ENCODE results near the gene GDF3. TPM values are rescaled to one million over a fixed set of nuclear protein-coding genes. Genes with fewer than 3 reads are reported as not detected.
"Not testable (repeated sequence)": the region's sequence is repeated elsewhere in the genome, so short reads cannot be mapped to it uniquely, and the experiment has no call there.

The GDF3 gene
- total RNA-seq, 2 donors from 2014 or later = not detected

DNA sequence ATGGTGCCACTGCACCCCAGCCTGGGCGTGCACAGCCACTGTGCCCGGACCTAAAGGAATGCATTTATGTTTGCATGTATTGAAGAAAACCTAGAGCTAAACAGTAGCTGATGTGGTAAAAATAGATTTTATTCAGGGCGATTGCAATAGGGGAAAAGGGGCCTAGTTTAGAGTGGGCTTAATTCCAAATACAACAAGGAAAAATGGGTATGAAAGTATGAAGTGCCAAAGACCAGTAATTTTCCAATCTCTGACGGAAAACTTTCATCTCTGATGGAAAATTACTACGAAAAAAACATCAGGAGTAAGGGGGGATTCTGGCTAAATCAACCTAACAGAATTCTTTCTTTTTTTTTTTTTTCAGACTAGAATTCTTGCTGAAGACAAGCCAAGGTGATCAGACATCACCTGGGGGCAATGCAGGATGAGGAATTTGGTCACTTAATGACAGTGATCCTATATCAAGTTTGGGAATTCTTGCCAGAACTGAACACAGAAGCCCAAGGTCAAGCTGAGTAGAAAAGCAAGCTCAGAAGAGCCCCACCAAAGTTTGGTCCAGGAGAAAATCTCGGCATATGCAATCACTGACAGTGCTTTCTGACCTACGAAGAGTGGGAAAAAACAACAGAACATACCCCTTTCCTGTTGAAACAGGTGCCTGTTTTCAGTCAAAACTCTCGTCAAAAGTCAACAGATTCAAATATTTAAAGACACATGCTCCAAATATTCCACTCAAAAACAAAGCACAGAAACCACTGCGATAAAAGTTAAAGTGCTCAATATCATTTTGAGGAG is 16.1 kb downstream of the GDF3 start:
- Histone ChIP-seq H3K27ac (no peak overlapping the region), H3K36me3 (no peaks in the 10 kb centered on the region), H3K4me1 (no peaks in the 10 kb centered on the region), H3K4me3 (no peak overlapping the region), H3K27me3 (no peaks in the 10 kb centered on the region), H3K9me3 (no peaks in the 10 kb centered on the region)
- no peak for DNase-seq (ENCODE audit: low spot score)
- TF ChIP-seq CTCF (IDR thresholded peaks at IDR 0.05) = no peak

- no peak overlapping the region for H3K4me3 ChIP-seq
- no peaks in the 10 kb centered on the region for H3K4me1 ChIP-seq
- H3K27me3 ChIP-seq = no peaks in the 10 kb centered on the region
- H3K27ac ChIP-seq = no peak overlapping the region
- DNase-seq (ENCODE audit: low spot score) = no peak
- H3K9me3 ChIP-seq = no peaks in the 10 kb centered on the region
- no peak for TF ChIP-seq CTCF (IDR thresholded peaks at IDR 0.05)
- no peaks in the 10 kb centered on the region for H3K36me3 ChIP-seq
Observed at GRCh38 chr12:7678744-7679143, 16.8 kb downstream of the GDF3 start.

DNA sequence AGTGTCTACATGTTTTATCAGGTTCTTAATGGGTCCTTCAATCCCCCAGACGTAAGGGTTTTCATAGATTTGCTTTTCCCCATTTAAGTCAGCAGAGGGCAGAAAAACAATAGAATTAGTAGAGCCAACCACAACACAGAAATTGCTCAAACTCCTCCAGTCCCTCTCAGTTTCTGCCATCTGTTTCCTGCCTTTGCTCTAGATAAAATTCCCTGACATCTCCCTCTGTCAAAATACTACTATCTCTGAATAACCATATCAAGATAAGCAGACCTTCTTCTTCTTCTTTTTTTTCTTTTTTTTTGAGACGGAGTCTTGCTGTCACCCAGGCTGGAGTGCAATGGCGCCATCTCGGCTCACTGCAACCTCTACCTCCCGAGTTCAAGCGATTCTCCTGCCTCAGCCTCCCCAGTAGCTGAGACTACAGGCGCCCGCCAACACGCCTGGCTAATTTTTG is 18.1 kb downstream of the GDF3 start:
- H3K4me1 ChIP-seq; H3K27ac ChIP-seq; H3K4me3 ChIP-seq; H3K9me3 ChIP-seq; H3K36me3 ChIP-seq; H3K27me3 ChIP-seq; DNase-seq (ENCODE audit: low spot score): not testable (repeated sequence)
- TF ChIP-seq CTCF (IDR thresholded peaks at IDR 0.05) = peak in 1 of 2 donors; percentile 53

DNA sequence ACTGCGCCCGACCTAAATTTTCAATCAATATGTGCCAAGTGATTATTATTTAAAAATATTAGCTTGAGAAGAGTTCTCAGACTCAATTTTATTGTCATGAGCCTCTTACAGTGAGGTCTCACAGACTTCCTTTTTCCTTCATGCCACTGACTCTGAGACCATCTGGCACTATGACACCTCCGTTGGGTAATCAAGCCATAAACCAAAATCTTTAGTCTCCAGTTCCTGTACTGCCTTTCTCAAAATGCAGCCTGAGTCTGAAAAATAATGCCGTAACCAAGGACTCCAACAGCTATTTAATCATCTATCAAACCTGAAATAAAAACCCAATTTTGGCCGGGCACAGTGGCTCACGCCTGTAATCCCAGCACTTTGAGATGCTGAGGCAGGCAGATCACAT is 20.1 kb downstream of the GDF3 start:
- DNase-seq (ENCODE audit: low spot score); H3K4me3 ChIP-seq; H3K36me3 ChIP-seq; H3K27me3 ChIP-seq; H3K27ac ChIP-seq; H3K4me1 ChIP-seq; H3K9me3 ChIP-seq: not testable (repeated sequence)

GRCh38 chr12:7668171-7668570 is 27.4 kb downstream of the GDF3 start:
- H3K27me3 ChIP-seq = no peaks in the 10 kb centered on the region
- DNase-seq (ENCODE audit: low spot score) = no peak
- H3K4me1 ChIP-seq = no peaks in the 10 kb centered on the region
- no peaks in the 10 kb centered on the region for H3K9me3 ChIP-seq
- H3K27ac ChIP-seq = no peak overlapping the region
- no peak for TF ChIP-seq CTCF (IDR thresholded peaks at IDR 0.05)
- no peaks in the 10 kb centered on the region for H3K36me3 ChIP-seq
- H3K4me3 ChIP-seq = no peak overlapping the region

- no peaks in the 10 kb centered on the region for H3K4me1 ChIP-seq
- H3K36me3 ChIP-seq = no peaks in the 10 kb centered on the region
- no peak overlapping the region for H3K27ac ChIP-seq
- no peaks in the 10 kb centered on the region for H3K9me3 ChIP-seq
- H3K4me3 ChIP-seq = no peak overlapping the region
- H3K27me3 ChIP-seq = no peaks in the 10 kb centered on the region
- DNase-seq (ENCODE audit: low spot score) = no peak
- no peak for TF ChIP-seq CTCF (IDR thresholded peaks at IDR 0.05)
Observed at GRCh38 chr12:7667125-7667524, 28.4 kb downstream of the GDF3 start.

Data from right atrium auricular region (tissue), 2 donors.